Stimulated activated CD4-positive, alpha-beta T cell treated with anti-CD3 and anti-CD28 coated beads, TNF-alpha, amount 100 ng/mL, for 24 hours (primary cell): ENCODE measurements around the gene NPBWR2.
A peak's percentile ranks its signal among the peaks of the same experiment; 100 is the strongest.

Source experiments
- DNase-seq, 3 experiments: peaks; one replicate each; pipeline ENCODE4 v3.0.0-alpha.2; 2020; ENCODE audit warnings: low read depth in 3 of 3

The NPBWR2 gene

GRCh38 chr20:64106981-64107735 lies at the start of gene NPBWR2:
TSS of gene NPBWR2 (minus strand) at chr20:64107565. CDS start at chr20:64106831, 734 bp downstream.
- no peak for DNase-seq

DNA sequence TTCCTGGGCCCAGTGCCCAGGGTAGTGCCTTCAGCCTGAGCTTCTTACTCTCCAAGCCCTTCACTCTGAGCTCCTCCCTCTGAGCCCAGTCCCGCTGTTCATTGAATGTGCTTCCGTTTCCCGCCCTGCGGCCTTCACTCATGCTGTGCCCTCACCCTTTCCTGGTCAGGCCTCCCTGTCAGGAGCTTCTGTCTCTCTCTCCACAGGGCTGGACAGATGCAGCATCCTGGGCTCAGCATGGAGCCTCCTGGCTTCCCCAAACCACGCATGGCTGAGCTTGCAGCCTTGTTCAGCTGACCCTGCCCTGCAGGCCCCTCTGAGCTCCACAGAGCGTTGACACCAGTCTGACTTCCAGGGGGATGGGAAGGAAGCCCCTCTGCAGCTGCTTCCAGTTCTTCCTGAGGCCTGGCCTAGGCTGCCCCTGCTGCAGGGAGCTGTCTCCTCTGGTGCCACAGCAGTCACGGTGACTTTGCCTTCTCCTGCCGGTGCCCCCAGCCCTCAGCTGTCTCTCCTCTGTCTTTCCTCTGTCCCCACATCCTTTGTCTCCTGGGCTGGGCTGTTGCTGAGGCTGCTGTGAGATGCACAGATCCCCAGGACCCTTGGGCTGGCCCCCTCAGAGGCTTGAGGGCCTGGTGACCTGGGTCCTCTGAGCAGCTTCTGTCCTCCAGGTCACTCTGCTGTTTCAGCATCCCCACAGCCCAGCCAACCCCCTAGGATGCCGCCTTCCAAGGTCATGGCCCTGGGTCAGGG lies 48.9 kb upstream of the NPBWR2 start:
- DNase-seq, result no peak

GRCh38 chr20:64155258-64156135 lies 48.1 kb upstream of the NPBWR2 start:
- DNase-seq, result no peak

- DNase-seq, result no peak
Observed at GRCh38 chr20:64154590-64155257, 47.4 kb upstream of the NPBWR2 start.

GRCh38 chr20:64153861-64154589 lies 46.7 kb upstream of the NPBWR2 start:
- DNase-seq, result no peak

- DNase-seq, result no peak
Observed at GRCh38 chr20:64153410-64153809, 46.0 kb upstream of the NPBWR2 start.

GRCh38 chr20:64152906-64153305 lies 45.5 kb upstream of the NPBWR2 start:
- DNase-seq, result no peak

DNA sequence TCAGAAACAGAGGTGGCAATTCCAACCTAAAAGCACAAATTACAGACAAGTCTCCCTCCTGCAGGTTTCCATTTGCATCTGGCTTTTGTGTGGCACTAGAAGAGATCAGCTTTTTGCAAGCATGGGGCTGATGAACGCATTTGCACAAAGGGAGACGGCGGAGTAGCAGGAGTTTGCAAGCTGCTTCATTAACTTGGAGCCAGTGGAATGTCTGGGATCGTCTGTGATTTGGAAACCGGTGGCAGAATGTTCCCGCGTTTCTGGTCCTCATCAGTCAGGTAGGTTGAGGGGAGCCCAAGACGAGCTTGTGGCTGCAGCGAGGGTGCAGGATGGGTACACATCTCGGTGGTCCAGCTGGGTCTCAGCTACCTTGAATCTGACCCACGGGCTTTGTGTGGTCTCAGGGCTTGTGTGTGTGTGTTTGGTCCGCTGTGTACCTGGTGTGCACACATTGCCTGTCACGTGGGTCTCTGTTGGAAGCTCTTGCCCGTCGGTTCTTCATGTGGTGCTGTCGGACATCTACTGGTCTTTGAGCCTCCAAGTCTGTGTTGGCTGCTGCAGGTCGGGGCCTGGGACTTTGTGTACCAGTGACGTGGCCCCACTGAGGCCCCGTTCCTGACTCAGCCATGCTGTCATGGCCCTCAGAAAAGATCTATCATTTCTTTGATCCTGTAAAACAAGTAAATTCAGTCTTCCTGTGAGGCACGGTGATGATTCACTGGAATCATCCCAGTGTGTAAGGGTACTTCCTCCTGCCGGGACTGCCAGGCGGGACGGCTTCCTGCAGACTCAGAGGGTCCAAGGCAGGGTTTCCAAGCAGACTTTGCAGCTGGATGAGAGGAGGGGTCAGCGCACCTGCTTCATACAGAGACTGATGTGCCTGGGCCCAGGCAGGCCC lies 44.5 kb upstream of the NPBWR2 start:
- DNase-seq, result no peak

DNA sequence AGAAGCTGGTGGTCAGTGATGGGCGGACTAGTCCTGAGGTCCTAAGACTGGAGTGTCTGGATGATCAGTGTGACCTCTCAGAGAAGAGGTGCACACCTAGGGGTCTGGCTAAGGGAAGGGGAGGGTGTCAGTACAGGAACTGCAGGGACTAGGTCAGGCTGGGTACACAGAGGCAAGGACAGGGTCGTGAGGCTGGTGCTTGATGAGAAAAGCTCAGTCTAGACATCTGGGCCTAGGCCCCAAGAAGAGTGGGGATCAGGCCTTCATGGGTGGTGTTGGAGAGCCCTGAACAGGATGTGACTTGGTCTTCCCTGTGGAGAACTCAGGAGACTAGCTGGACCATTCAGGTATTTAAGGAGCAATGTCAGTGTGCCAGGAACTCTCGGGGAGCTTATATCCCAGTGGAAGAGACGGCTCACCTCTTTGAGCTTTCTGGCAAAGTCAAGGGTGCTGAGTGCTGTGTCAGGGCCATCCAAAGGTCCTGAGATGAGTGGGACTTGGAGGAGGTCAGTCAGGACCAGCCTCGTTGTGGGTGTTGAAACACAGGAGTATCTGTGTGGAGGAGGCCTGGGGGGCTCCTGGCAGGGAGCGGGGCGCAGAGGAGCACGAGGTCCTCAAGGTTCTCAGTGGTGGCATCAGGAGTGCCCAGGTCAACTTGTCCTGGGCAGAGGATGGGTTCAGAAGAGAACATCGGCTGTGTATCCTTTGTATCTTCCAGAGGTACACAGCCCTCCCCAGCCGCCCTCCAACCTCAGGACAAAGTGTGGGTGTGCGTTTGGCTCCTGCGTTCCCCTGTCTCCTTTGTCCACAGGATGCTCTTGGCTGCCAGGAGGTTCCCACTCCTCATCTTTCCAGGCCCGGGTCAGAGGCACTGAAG lies 43.6 kb upstream of the NPBWR2 start:
- DNase-seq, result no peak

DNA sequence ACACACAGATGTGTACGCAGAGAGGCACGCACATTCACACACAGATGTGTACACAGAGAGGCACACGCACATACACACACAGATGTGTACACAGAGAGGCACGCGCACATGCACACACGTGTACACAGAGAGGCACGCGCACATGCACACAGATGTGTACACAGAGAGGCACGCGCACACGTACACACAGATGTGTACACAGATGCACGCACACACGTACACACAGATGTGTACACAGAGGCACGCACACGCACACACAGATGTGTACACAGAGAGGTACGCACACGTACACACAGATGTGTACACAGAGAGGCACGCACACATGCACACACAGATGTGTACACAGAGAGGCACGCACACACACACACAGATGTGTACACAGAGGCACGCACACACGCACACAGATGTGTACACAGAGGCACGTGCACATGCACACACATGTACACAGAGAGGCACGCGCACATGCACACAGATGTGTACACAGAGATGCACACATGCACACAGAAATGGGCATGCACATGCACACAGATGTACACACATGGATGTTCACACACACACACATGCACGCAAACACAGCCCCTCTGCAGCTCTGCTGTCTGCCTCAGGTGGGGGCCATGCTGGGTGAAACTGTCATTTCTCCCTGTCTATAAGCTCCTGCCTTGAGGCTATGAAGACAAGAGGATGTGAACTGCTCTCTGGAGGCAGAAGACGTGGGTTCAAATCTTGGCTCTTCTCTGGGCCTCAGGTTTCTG lies 42.6 kb upstream of the NPBWR2 start:
- no peak for DNase-seq

GRCh38 chr20:64149141-64149540 lies 41.8 kb upstream of the NPBWR2 start:
- no peak for DNase-seq

GRCh38 chr20:64148581-64148980 lies 41.2 kb upstream of the NPBWR2 start:
- DNase-seq, result no peak

- DNase-seq, result no peak
Observed at GRCh38 chr20:64146936-64147477, 39.6 kb upstream of the NPBWR2 start.

GRCh38 chr20:64146301-64146935 lies 39.1 kb upstream of the NPBWR2 start:
- no peak for DNase-seq

DNA sequence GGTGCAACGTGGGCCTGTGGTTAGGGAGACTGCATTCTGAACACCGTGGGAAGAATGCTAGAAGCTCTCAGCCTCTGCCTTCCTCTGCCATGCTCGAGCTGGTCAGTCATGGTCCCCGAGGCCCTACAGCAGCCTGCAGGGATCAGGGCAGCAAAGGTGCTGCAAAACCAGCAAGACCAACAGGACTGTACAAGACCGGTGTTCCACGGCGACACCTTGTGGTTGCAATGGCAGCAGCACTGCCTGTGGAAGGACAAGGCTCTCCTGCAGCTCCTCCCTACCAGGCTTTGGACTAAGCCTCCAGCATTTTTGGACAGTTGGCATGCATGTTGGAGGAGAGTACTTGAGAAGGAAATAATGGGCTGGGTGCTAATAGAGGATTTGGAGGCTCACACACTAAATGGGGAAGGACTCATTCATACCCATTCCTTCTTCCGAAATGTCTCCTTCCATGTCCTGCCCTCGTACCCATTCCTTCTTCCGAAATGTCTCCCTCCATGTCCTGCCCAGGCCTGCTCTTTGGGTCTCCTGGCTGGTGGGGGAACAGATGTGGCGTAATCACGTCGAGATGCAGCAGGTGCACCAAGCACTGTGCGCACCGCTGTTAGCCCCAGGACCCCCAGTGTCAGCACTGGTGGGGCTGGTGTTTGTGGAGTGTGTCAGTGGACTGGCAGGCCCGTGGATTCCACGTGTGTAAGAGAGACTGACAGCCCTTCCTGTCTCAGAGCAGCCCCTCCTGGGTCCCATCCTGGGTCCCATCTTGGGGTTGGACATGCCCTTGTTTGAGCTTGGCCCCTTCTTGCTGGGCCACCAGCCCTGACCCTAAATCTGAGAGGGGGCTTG lies 38.3 kb upstream of the NPBWR2 start:
- DNase-seq, result peak in 1 of 3 experiments; percentile 16

DNA sequence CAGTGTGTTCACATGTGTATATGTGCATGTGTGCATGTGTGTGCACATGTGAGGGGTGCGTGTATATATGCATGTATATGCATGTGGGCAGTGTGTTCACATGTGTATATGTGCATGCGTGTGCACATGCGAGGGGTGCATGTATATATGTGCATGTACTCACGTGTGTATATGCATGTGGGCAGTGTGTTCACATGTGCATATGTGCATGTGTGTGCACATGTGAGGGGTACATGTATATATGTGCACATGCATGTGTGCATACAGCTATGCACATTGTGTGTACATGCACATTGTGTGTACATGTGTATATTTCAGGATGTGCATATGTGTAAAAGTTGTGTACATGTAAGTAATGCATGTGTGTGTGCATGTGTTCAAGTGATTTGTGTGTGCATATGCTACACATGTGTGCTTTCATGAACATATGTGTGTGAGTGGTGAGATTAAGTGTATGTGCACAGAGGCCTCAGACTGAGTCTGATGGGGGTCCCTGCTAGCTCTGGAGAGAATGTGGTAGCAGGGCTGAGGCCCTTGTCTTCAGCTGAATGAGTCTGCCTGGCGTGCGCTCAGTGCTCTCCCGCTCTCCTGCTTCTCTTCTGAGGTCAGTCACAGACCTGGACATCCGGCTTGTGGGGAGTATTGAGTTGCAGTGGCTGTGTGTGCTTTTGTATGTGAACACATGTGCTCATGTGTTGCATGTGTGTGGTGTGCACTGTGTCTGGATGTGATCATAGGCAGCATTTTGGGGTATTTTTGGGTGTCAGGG lies 37.0 kb upstream of the NPBWR2 start:
- DNase-seq, result no peak
